SK-N-SH (cell line): ENCODE data around the gene FUT9. TPM values are rescaled to one million over a fixed set of nuclear protein-coding genes. Genes with fewer than 3 reads are reported as not detected.

Source experiments
- CTCF ChIA-PET: fragments of 300-600, 350-600 bp; formaldehyde crosslinking; extraction: SDS; loops from one replicate; lab custom pipeline; 2021; lab: Yijun Ruan, JAX
- POLR2A ChIA-PET: fragments of 350-600 bp; sonication (Branson Sonifier 250); formaldehyde crosslinking; extraction: SDS; loops from one replicate; lab custom pipeline; 2020; ENCODE audit warnings: antibody characterized with exemption, inconsistent platforms; lab: Yijun Ruan, JAX
- DNase-seq: peaks from one replicate; pipeline ENCODE4 v3.0.0; 2012
- H2AFZ ChIP-seq: fragments of 200-600 bp; sonication (generic); 2 replicates; pipeline ENCODE4 v1.8.1; 2016; ENCODE audit warnings: antibody characterized with exemption, mild to moderate bottlenecking, low read depth
- H3F3A ChIP-seq: fragments of 200-600 bp; sonication (generic); replicated peaks from 2 replicates; pipeline ENCODE3; 2016; ENCODE audit warnings: antibody characterized with exemption, mild to moderate bottlenecking; ENCODE audit not compliant: insufficient read depth
- H3K27ac ChIP-seq, 2 experiments: fragments of 200-500 bp in 1 of 2; fragments of 200-600 bp in 1 of 2; sonication (Bioruptor generic) in 1 of 2; sonication (generic), shearing (Covaris generic) in 1 of 2; 2 replicates each; pipeline versions ENCODE4 v1.5.1 to v1.6.1; 2014 to 2016; ENCODE audit warnings: low read depth in 2 of 2, inconsistent platforms in 1 of 2, low read length in 1 of 2, mild to moderate bottlenecking in 1 of 2, mixed read lengths in 1 of 2
- H3K27me3 ChIP-seq: fragments of 200-600 bp; sonication (generic), shearing (Covaris generic); 2 replicates; pipeline ENCODE4 v1.6.1; 2016; ENCODE audit warnings: mixed run types; ENCODE audit not compliant: insufficient read depth
- H3K36me3 ChIP-seq, 2 experiments: fragments of 200-500 bp in 1 of 2; fragments of 200-600 bp in 1 of 2; sonication (Bioruptor generic) in 1 of 2; sonication (generic) in 1 of 2; replicated peaks in 1 of 2; 2 replicates each; pipeline versions ENCODE3 to v1.5.1; 2014 to 2016; ENCODE audit warnings: low read length in 1 of 2, mild to moderate bottlenecking in 1 of 2; ENCODE audit not compliant: insufficient read depth in 2 of 2, control insufficient read depth in 1 of 2
- H3K4me1 ChIP-seq, 2 experiments: fragments of 200-500 bp in 1 of 2; fragments of 200-600 bp in 1 of 2; sonication (Bioruptor generic) in 1 of 2; sonication (generic), shearing (Covaris generic) in 1 of 2; 2 replicates each; pipeline versions ENCODE4 v1.5.1 to v1.6.1; 2014 to 2016; ENCODE audit warnings: low read depth in 1 of 2, low read length in 1 of 2, mixed run types in 1 of 2; ENCODE audit not compliant: insufficient read depth in 2 of 2, control insufficient read depth in 1 of 2
- H3K4me2 ChIP-seq: fragments of 200-600 bp; sonication (generic), shearing (Covaris generic); 2 replicates; pipeline ENCODE4 v1.6.1; 2017; ENCODE audit warnings: mixed run types
- H3K4me3 ChIP-seq, 2 experiments: fragments of 200-500 bp in 1 of 2; fragments of 200-600 bp in 1 of 2; sonication (Bioruptor generic) in 1 of 2; sonication (generic), shearing (Covaris generic) in 1 of 2; 2 replicates each; pipeline versions ENCODE4 v1.5.1 to v1.8.1; 2014 to 2016; ENCODE audit warnings: low read depth in 2 of 2, inconsistent platforms in 1 of 2, low read length in 1 of 2, mild to moderate bottlenecking in 1 of 2, mixed read lengths in 1 of 2, moderate library complexity in 1 of 2
- H3K79me2 ChIP-seq: fragments of 200-600 bp; sonication (generic); 2 replicates; pipeline ENCODE4 v1.8.1; 2017; ENCODE audit warnings: mild to moderate bottlenecking; ENCODE audit not compliant: insufficient read depth
- H3K9ac ChIP-seq: fragments of 200-600 bp; sonication (generic); 2 replicates; pipeline ENCODE4 v1.6.1; 2017; ENCODE audit warnings: mixed run types
- H3K9me2 ChIP-seq: fragments of 200-600 bp; sonication (generic); 2 replicates; pipeline ENCODE4 v1.6.1; 2017; ENCODE audit warnings: mixed run types
- H3K9me3 ChIP-seq: fragments of 200-600 bp; sonication (generic); 2 replicates; pipeline ENCODE4 v1.6.1; 2017; ENCODE audit warnings: mixed run types, mild to moderate bottlenecking, moderate library complexity
- H4K20me1 ChIP-seq: fragments of 200-600 bp; sonication (generic); 2 replicates; pipeline ENCODE4 v1.6.1; 2017; ENCODE audit warnings: mild to moderate bottlenecking, mixed run types; ENCODE audit not compliant: insufficient read depth
- ELF1 ChIP-seq: IDR thresholded peaks from 2 replicates; pipeline ENCODE4 v1.4.0; 2012
- EZH2phosphoT487 ChIP-seq: fragments of 200-600 bp; sonication (generic); IDR thresholded peaks from 2 replicates; pipeline ENCODE4 v1.6.1; 2017; ENCODE audit warnings: low read depth, mixed run types, mild to moderate bottlenecking, antibody characterized with exemption, moderate library complexity, borderline replicate concordance
- FOXJ3 ChIP-seq: sonication (generic); formaldehyde crosslinking; IDR thresholded peaks from 2 replicates; pipeline ENCODE4 v1.5.1; 2020; ENCODE audit warnings: mild to moderate bottlenecking, missing genetic modification reagents
- FOXM1 ChIP-seq: IDR thresholded peaks from 2 replicates; pipeline ENCODE4 v1.4.0; 2012; ENCODE audit warnings: low read depth, mild to moderate bottlenecking
- IRF3 ChIP-seq: fragments of 150-350 bp; IDR thresholded peaks from 2 replicates; pipeline ENCODE4 v1.6.1; 2016; ENCODE audit warnings: mild to moderate bottlenecking, low read depth, low read length
- MAX ChIP-seq: IDR thresholded peaks from 2 replicates; pipeline ENCODE4 v1.4.0; 2012; ENCODE audit warnings: low read depth
- MEF2A ChIP-seq: IDR thresholded peaks from 2 replicates; pipeline ENCODE4 v1.4.0; 2012; ENCODE audit warnings: low read depth, borderline replicate concordance
- MXI1 ChIP-seq: IDR thresholded peaks from 2 replicates; pipeline ENCODE4 v1.6.1; 2012; ENCODE audit warnings: mild to moderate bottlenecking, low read depth, low read length, improper control_type of control experiment
- NFIC ChIP-seq: IDR thresholded peaks from 2 replicates; pipeline ENCODE4 v1.4.0; 2012; ENCODE audit warnings: borderline replicate concordance
- NRF1 ChIP-seq: IDR thresholded peaks from 2 replicates; pipeline ENCODE4 v1.6.1; 2012; ENCODE audit warnings: low read depth, mild to moderate bottlenecking, low read length
- REST ChIP-seq: IDR thresholded peaks from 2 replicates; pipeline ENCODE4 v1.6.1; 2012; ENCODE audit warnings: mild to moderate bottlenecking, low read depth, low read length, moderate library complexity
- SMC3 ChIP-seq: IDR thresholded peaks from 2 replicates; pipeline ENCODE4 v1.6.1; 2012; ENCODE audit warnings: low read depth, low read length, improper control_type of control experiment
- ZBTB33 ChIP-seq: IDR thresholded peaks from 2 replicates; pipeline ENCODE4 v1.4.0; 2012; ENCODE audit warnings: low read depth, borderline replicate concordance
- WGBS: methylation state at CpG from one replicate; pipeline ENCODE4 v1.1.6; 2017; ENCODE audit warnings: low lambda C conversion rate; 5-methylcytosine and 5-hydroxymethylcytosine counted together
- polyA plus RNA-seq, 3 experiments: library from polyadenylated mRNA; depleted of rRNA; stranded (reverse); fragments of >200 nt; gene quantifications; 2 replicates each; pipeline ENCODE4 v1.2.3, GENCODE V29; 2012

FUT9 gene
- polyA plus RNA-seq, 1 of the 3 experiments (the other 2 are of a cell fraction), result under 0.01 TPM

GRCh38 chr6:95991906-95992305 is 23.9 kb upstream of the FUT9 start:
- TF ChIP-seq FOXM1 (no peak), IRF3 (no peak), EZH2phosphoT487 (no peak), ELF1 (no peak), ZBTB33 (no peak), SMC3 (no peak), MEF2A (no peak), FOXJ3 (no peak), REST (no peak), MXI1 (no peak), MAX (no peak), NRF1 (no peak), NFIC (no peak)
- TF ChIP-seq, all 33 proteins: peak for 0
- no peak overlapping the region for H3K4me2 ChIP-seq
- no peak for DNase-seq
- no peak overlapping the region for H3K9ac ChIP-seq
- no peaks in the 10 kb centered on the region for H3K9me3 ChIP-seq
- H3K36me3 ChIP-seq, result no peaks in the 10 kb centered on the region
- H3K27me3 ChIP-seq, result no peaks in the 10 kb centered on the region
- no peaks in the 10 kb centered on the region for H3K79me2 ChIP-seq
- no peaks in the 10 kb centered on the region for H3K9me2 ChIP-seq
- ChIA-PET CTCF (no interaction called here), POLR2A (no interaction called here)
- H3F3A ChIP-seq, result no peaks in the 10 kb centered on the region
- WGBS, result 19% methylated on average over 4 of the region's 5 CpGs
- H4K20me1 ChIP-seq, result no peaks in the 10 kb centered on the region
- no peaks in the 10 kb centered on the region for H3K4me1 ChIP-seq
- no peak overlapping the region for H2AFZ ChIP-seq
- H3K4me3 ChIP-seq, result no peak overlapping the region
- no peak overlapping the region for H3K27ac ChIP-seq
